Activated T-helper 1 cell treated with anti-CD3 and anti-CD28 coated beads, Interleukin-12 subunit alpha, Interleukin-12 subunit beta, Interleukin-2, Interleukin-4 antibody, amounts not matched to agents 30 ng/mL and 10 ng/mL and 1 ng/mL, durations not matched to agents 14 hours and 24 hours and 36 hours (primary cell): Measurements from ENCODE around the gene TIMM10. TPM values are rescaled to one million over a fixed set of nuclear protein-coding genes. Genes with fewer than 3 reads are reported as not detected.
A peak's percentile ranks its signal among the peaks of the same experiment; 100 is the strongest.

ENCODE experiments used
- DNase-seq: peaks from one replicate; pipeline ENCODE4 v3.0.0; 2021; ENCODE audit warnings: low spot score
- H3K27ac Mint-ChIP-seq: one replicate; pipeline ENCODE4 v1.8.0; 2021; ENCODE audit warnings: mild to moderate bottlenecking, mixed read lengths
- H3K27me3 Mint-ChIP-seq: one replicate; pipeline ENCODE4 v1.8.0; 2022; ENCODE audit warnings: mild to moderate bottlenecking, moderate library complexity, mixed read lengths; ENCODE audit not compliant: insufficient read depth
- H3K36me3 Mint-ChIP-seq: one replicate; pipeline ENCODE4 v1.8.0; 2021; ENCODE audit warnings: low read depth, mixed read lengths
- H3K4me1 Mint-ChIP-seq: one replicate; pipeline ENCODE4 v1.8.0; 2021; ENCODE audit warnings: low read depth, mixed read lengths
- H3K4me3 Mint-ChIP-seq: one replicate; pipeline ENCODE4 v1.8.0; 2021; ENCODE audit warnings: mild to moderate bottlenecking, moderate library complexity, mixed read lengths
- H3K9me3 Mint-ChIP-seq: one replicate; pipeline ENCODE4 v1.8.0; 2021; ENCODE audit warnings: mixed read lengths
- intact Hi-C: fragments of 100-400 bp; cut with micrococcal nuclease; formaldehyde crosslinking; loops from one replicate; pipeline ENCODE4 v1.15.1; 2024
- total RNA-seq: library from RNA; stranded (reverse); gene quantifications from 2 replicates; pipeline ENCODE4 v1.2.3, GENCODE V29; 2022

The TIMM10 gene
- total RNA-seq, 1 donor from 2014 or later, result 98.2 TPM

GRCh38 chr11:57552479-57552878 lies 21.9 kb upstream of the TIMM10 start:
- Mint-ChIP-seq H3K4me1 (peaks cover 6% of the 10 kb centered on the region), H3K4me3 (no peak overlapping the region), H3K9me3 (no peaks in the 10 kb centered on the region), H3K27me3 (peaks cover 1% of the 10 kb centered on the region), H3K36me3 (peaks cover 57% of the 10 kb centered on the region), H3K27ac (no peak overlapping the region)
- DNase-seq, result no peak
- intact Hi-C loops, result no loop called here

GRCh38 chr11:57551941-57552340 lies 21.4 kb upstream of the TIMM10 start:
- no peak overlapping the region for H3K4me3 Mint-ChIP-seq
- intact Hi-C loops, result no loop called here
- no peak overlapping the region for H3K27ac Mint-ChIP-seq
- H3K9me3 Mint-ChIP-seq, result no peaks in the 10 kb centered on the region
- no peaks in the 10 kb centered on the region for H3K27me3 Mint-ChIP-seq
- peaks cover 6% of the 10 kb centered on the region for H3K4me1 Mint-ChIP-seq
- H3K36me3 Mint-ChIP-seq, result peaks cover 56% of the 10 kb centered on the region
- no peak for DNase-seq

GRCh38 chr11:57549983-57550382 lies 19.4 kb upstream of the TIMM10 start:
- Mint-ChIP-seq H3K36me3 (peaks cover 49% of the 10 kb centered on the region), H3K4me3 (no peak overlapping the region), H3K27me3 (no peaks in the 10 kb centered on the region), H3K4me1 (peaks cover under 1% of the 10 kb centered on the region), H3K9me3 (no peaks in the 10 kb centered on the region), H3K27ac (no peak overlapping the region)
- intact Hi-C loops, result no loop called here
- no peak for DNase-seq

DNA sequence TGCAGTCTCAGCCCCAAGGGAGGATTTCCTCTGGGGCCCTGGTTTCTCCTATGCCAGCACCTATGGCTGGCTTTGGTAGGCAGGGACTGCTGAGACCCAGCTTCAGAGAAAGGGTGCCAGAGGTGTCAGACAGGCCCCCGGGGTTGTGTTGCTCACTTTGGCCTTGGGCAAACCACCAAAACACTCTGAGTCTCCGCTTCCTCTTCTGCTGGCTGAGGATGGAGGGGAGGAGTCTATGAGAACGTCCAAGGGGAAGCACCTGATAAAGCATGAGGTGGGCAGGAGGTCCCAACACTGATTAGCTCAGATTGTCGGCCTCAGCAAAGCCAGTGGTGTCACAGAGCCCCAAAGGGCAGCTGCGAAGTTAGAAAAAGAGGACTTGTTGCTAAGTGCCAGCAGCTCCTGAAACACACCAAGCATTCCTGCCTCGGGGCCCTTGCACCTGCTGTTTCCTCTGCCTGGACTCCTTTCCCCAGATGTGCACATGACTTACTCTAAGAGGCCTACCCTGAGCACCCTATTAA lies 17.4 kb upstream of the TIMM10 start:
- peaks cover 33% of the 10 kb centered on the region for H3K36me3 Mint-ChIP-seq
- peak overlapping the region; percentile 63 for H3K27ac Mint-ChIP-seq
- intact Hi-C loops, result no loop called here
- H3K4me1 Mint-ChIP-seq, result no peaks in the 10 kb centered on the region
- no peak overlapping the region for H3K4me3 Mint-ChIP-seq
- no peaks in the 10 kb centered on the region for H3K9me3 Mint-ChIP-seq
- H3K27me3 Mint-ChIP-seq, result no peaks in the 10 kb centered on the region
- DNase-seq, result no peak

DNA sequence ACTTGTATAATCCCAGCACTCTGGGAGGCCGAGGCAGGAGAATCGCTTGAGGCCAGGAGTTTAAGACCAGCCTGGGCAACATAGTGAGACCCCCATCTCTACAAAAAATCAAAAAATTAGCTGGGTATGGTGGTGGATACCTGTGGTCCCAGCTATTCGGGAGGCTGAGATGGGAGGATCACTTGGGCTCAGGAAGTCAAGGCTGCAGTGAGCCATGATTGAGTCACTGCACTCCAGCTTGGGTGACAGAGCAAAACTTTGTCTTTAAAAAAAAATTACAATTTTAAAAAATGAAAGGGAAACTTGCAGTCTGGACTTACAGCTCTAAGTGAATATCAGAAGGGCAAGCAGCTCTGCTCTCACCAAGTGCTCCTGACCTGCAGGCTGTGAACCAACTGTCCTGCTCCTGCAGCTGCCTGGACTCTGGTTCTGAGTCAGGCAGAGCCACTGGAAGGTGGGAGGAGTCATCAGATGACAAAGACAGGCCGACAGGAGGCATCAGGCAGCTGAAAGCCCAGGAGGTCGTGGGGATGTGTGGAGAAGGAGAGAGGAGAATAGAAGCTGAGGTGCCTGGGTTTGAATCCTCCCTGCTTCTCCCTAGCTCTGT lies 16.4 kb upstream of the TIMM10 start:
- Mint-ChIP-seq H3K27ac (no peak overlapping the region), H3K27me3 (no peaks in the 10 kb centered on the region), H3K4me3 (no peak overlapping the region), H3K36me3 (peaks cover 23% of the 10 kb centered on the region), H3K4me1 (no peaks in the 10 kb centered on the region), H3K9me3 (no peaks in the 10 kb centered on the region)
- DNase-seq, result no peak
- intact Hi-C loops, result no loop called here

DNA sequence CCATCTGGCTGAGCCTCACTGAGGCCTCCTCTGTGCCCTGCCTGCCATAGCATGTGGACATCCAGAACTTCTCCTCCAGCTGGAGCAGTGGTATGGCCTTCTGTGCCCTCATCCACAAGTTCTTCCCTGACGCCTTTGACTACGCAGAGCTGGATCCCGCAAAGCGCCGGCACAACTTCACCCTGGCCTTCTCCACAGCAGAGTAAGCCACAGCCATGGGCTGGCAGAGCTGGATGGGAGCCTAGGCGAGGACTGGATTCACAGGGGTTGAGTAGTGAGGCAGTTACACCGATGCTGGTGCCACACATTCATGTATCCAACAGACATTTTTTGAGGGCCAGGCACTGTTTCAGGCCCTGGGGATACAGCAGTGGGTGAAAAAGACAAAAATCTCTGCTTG lies 15.9 kb upstream of the TIMM10 start:
- no peaks in the 10 kb centered on the region for H3K4me1 Mint-ChIP-seq
- H3K27ac Mint-ChIP-seq, result no peak overlapping the region
- intact Hi-C loops, result no loop called here
- DNase-seq, result no peak
- H3K36me3 Mint-ChIP-seq, result peaks cover 18% of the 10 kb centered on the region
- H3K9me3 Mint-ChIP-seq, result no peaks in the 10 kb centered on the region
- H3K4me3 Mint-ChIP-seq, result no peak overlapping the region
- no peaks in the 10 kb centered on the region for H3K27me3 Mint-ChIP-seq

GRCh38 chr11:57545883-57546282 lies 15.3 kb upstream of the TIMM10 start:
- Mint-ChIP-seq H3K27ac (no peak overlapping the region), H3K4me3 (no peak overlapping the region), H3K9me3 (no peaks in the 10 kb centered on the region), H3K27me3 (no peaks in the 10 kb centered on the region), H3K36me3 (peaks cover 18% of the 10 kb centered on the region), H3K4me1 (no peaks in the 10 kb centered on the region)
- intact Hi-C loops, result no loop called here
- DNase-seq, result no peak

DNA sequence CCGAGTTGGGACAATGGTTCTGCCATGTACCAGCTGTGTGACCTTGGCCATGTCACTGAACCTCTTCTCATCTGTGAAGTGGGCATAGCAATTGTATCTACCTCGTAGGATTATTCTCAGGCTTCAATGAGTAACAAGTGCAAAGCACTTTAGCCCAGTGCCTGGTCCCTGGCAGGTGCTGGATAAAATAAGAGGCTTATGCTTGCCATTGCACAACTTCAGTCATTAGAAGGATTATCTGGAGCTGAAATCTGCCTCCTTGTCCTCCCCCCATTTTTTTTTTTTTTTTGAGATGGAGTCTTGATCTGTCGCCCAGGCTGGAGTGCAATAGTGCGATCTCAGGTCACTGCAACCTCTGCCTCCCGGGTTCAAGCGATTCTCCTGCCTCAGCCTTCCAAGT lies 14.0 kb upstream of the TIMM10 start:
- Mint-ChIP-seq H3K9me3 (no peaks in the 10 kb centered on the region), H3K27me3 (no peaks in the 10 kb centered on the region), H3K4me3 (no peak overlapping the region), H3K36me3 (peaks cover 14% of the 10 kb centered on the region), H3K27ac (no peak overlapping the region), H3K4me1 (no peaks in the 10 kb centered on the region)
- intact Hi-C loops, result no loop called here
- DNase-seq, result no peak

DNA sequence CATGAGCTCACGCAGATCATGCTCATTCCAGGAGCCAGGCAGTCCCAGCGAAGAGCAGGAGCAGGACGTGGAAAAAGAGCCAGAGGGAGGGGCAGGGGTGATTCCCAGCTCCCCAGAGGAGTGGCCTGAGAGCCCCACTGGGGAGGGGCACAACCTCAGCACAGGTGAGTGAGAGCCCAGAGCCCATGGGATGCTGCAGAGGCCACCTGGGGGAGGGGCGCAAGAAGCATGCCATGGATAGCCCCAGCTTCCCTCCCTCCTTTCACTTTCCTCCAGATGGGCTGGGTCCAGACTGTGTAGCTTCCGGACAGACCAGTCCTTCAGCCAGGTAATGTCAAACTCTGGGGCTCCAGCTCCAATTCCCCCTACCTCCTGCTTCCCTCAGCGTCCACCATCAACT lies 13.0 kb upstream of the TIMM10 start:
- no peak for DNase-seq
- H3K9me3 Mint-ChIP-seq, result no peaks in the 10 kb centered on the region
- intact Hi-C loops, result no loop called here
- H3K4me1 Mint-ChIP-seq, result no peaks in the 10 kb centered on the region
- no peak overlapping the region for H3K27ac Mint-ChIP-seq
- peaks cover 14% of the 10 kb centered on the region for H3K36me3 Mint-ChIP-seq
- no peak overlapping the region for H3K4me3 Mint-ChIP-seq
- no peaks in the 10 kb centered on the region for H3K27me3 Mint-ChIP-seq

DNA sequence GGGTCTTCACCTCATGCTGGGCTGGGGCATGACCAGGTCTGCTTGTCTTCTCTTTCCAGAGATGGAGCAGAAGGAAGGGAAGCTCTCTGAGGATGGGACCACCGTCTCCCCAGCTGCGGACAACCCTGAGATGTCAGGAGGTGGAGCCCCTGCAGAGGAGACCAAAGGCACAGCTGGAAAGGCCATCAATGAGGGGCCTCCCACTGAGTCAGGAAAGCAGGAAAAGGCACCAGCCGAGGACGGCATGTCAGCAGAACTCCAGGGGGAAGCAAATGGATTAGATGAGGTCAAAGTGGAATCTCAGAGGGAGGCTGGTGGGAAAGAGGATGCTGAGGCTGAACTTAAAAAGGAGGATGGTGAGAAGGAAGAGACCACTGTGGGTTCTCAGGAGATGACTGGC lies 12.0 kb upstream of the TIMM10 start:
- H3K36me3 Mint-ChIP-seq, result peaks cover 14% of the 10 kb centered on the region
- peak overlapping the region; percentile 72 for H3K27ac Mint-ChIP-seq
- H3K4me1 Mint-ChIP-seq, result no peaks in the 10 kb centered on the region
- intact Hi-C loops, result no loop called here
- no peaks in the 10 kb centered on the region for H3K27me3 Mint-ChIP-seq
- no peak overlapping the region for H3K4me3 Mint-ChIP-seq
- no peak for DNase-seq
- no peaks in the 10 kb centered on the region for H3K9me3 Mint-ChIP-seq

GRCh38 chr11:57541169-57541568 lies 10.6 kb upstream of the TIMM10 start:
- Mint-ChIP-seq H3K27me3 (no peaks in the 10 kb centered on the region), H3K36me3 (peaks cover 12% of the 10 kb centered on the region), H3K9me3 (no peaks in the 10 kb centered on the region), H3K4me1 (no peaks in the 10 kb centered on the region), H3K4me3 (no peak overlapping the region), H3K27ac (no peak overlapping the region)
- intact Hi-C loops, result no loop called here
- no peak for DNase-seq

DNA sequence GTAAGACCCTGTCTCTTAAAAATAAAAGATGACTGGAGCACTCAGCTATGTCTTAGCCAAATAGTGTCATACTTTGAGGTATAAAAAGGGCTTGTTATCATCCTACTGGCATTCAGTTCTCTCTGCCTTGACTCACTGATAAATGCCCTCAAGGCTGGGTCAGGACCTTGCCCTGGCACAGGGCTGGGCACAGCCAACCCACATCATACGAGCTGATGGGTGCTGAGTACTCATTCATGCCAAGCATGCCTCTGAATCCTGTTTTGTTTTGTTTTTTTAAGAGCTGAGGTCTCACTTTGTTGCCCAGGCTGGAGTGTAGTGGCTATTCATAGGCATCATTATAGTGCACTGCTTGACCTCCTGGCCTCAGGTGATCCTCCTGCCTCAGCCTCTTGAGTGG lies 8.8 kb upstream of the TIMM10 start:
- H3K4me3 Mint-ChIP-seq, result no peak overlapping the region
- H3K27me3 Mint-ChIP-seq, result no peaks in the 10 kb centered on the region
- H3K27ac Mint-ChIP-seq, result no peak overlapping the region
- H3K4me1 Mint-ChIP-seq, result no peaks in the 10 kb centered on the region
- H3K9me3 Mint-ChIP-seq, result no peaks in the 10 kb centered on the region
- H3K36me3 Mint-ChIP-seq, result peaks cover 14% of the 10 kb centered on the region
- no peak for DNase-seq
- intact Hi-C loops, result no loop called here

GRCh38 chr11:57536947-57537619 lies 6.5 kb upstream of the TIMM10 start, which contains the start of gene SMTNL1:
SMTNL1 (plus strand) TSS chr11:57537595; CDS start chr11:57542643, 5,048 bp downstream.
- H3K27me3 Mint-ChIP-seq, result no peaks in the 10 kb centered on the region
- no peak for DNase-seq
- no peaks in the 10 kb centered on the region for H3K9me3 Mint-ChIP-seq
- no peak within 1 kb of the TSS for H3K4me3 Mint-ChIP-seq
- no peak within 1 kb of the TSS for H3K27ac Mint-ChIP-seq
- peaks cover 2% of the 10 kb centered on the region for H3K4me1 Mint-ChIP-seq
- intact Hi-C loops, result no loop called here
- H3K36me3 Mint-ChIP-seq, result peaks cover 18% of the 10 kb centered on the region
